ENCODE data around the gene CSTPP1. TPM values are rescaled to one million over a fixed set of nuclear protein-coding genes. Genes with fewer than 3 reads are reported as not detected.

The CSTPP1 gene
- polyA plus RNA-seq, 1 donor (not counting 4 experiments of a cell fraction or from before 2014, with no cell fraction given), result 20.0 TPM

GRCh38 chr11:46903846-46904245, 32.7 kb upstream of the CSTPP1 start:
- H4K20me1 ChIP-seq (ENCODE audit: control insufficient read depth, extremely low read depth, insufficient read depth, low read length), result no peaks in the 10 kb centered on the region
- H3K9ac ChIP-seq (ENCODE audit: control insufficient read depth, extremely low read depth, insufficient read depth, low read length), result no peak overlapping the region
- no peak overlapping the region for H3K27ac ChIP-seq (ENCODE audit: control insufficient read depth, insufficient read depth, low read length)
- no peaks in the 10 kb centered on the region for H3K9me3 ChIP-seq (ENCODE audit: control insufficient read depth, low read depth, low read length)
- dilution Hi-C loops (cut with MboI; ENCODE audit: extremely low pct_ligation_motif_present, low sequenced_read_pairs), result no loop called here
- no peak overlapping the region for H3K4me2 ChIP-seq (ENCODE audit: control insufficient read depth, extremely low read depth, insufficient read depth, low read depth, low read length)
- TF ChIP-seq CTCF (optimal IDR thresholded peaks at IDR 0.05 in 1 of 3, IDR thresholded peaks at IDR 0.05 in 1 of 3, conservative IDR thresholded peaks at IDR 0.05 in 1 of 3; ENCODE audit: extremely low read depth in 1 of 3, insufficient read depth in 2 of 3, low read length in 3 of 3), result no peak
- no peak for TF ChIP-seq EZH2 (IDR thresholded peaks at IDR 0.05; ENCODE audit: low read length)
- no peak overlapping the region for H3K4me3 ChIP-seq (ENCODE audit: control insufficient read depth in 2 of 3, extremely low read depth in 1 of 3, insufficient read depth in 2 of 3, low read depth in 1 of 3, low read length in 3 of 3)
- FAIRE-seq, result no peak
- H3K36me3 ChIP-seq (ENCODE audit: control insufficient read depth in 2 of 2, extremely low read depth in 1 of 2, insufficient read depth in 2 of 2, low read length in 2 of 2), result peaks cover 0 to 6% of the 10 kb centered on the region in 2 experiments
- H2AFZ ChIP-seq (ENCODE audit: control insufficient read depth, low read length), result no peak overlapping the region
- no peaks in the 10 kb centered on the region for H3K4me1 ChIP-seq (ENCODE audit: control insufficient read depth, extremely low read depth, insufficient read depth, low read length)
- no peaks in the 10 kb centered on the region for H3K9me1 ChIP-seq (ENCODE audit: control insufficient read depth, extremely low read depth, insufficient read depth, low read length)
- DNase-seq (ENCODE audit: low read depth, low spot score), result no peak
- H3K27me3 ChIP-seq (ENCODE audit: control insufficient read depth, extremely low read depth, insufficient read depth, low read length), result no peaks in the 10 kb centered on the region
- H3K79me2 ChIP-seq (ENCODE audit: control insufficient read depth, insufficient read depth, low read length), result no peaks in the 10 kb centered on the region

- H3K79me2 ChIP-seq (ENCODE audit: control insufficient read depth, insufficient read depth, low read length), result no peaks in the 10 kb centered on the region
- DNase-seq (ENCODE audit: low read depth, low spot score), result no peak
- no peak overlapping the region for H3K9ac ChIP-seq (ENCODE audit: control insufficient read depth, extremely low read depth, insufficient read depth, low read length)
- no peak overlapping the region for H2AFZ ChIP-seq (ENCODE audit: control insufficient read depth, low read length)
- H3K4me3 ChIP-seq (ENCODE audit: control insufficient read depth in 2 of 3, extremely low read depth in 1 of 3, insufficient read depth in 2 of 3, low read depth in 1 of 3, low read length in 3 of 3), result no peak overlapping the region
- H3K9me1 ChIP-seq (ENCODE audit: control insufficient read depth, extremely low read depth, insufficient read depth, low read length), result no peaks in the 10 kb centered on the region
- no peaks in the 10 kb centered on the region for H3K4me1 ChIP-seq (ENCODE audit: control insufficient read depth, extremely low read depth, insufficient read depth, low read length)
- H3K27me3 ChIP-seq (ENCODE audit: control insufficient read depth, extremely low read depth, insufficient read depth, low read length), result no peaks in the 10 kb centered on the region
- no peaks in the 10 kb centered on the region for H3K9me3 ChIP-seq (ENCODE audit: control insufficient read depth, low read depth, low read length)
- H4K20me1 ChIP-seq (ENCODE audit: control insufficient read depth, extremely low read depth, insufficient read depth, low read length), result no peaks in the 10 kb centered on the region
- H3K4me2 ChIP-seq (ENCODE audit: control insufficient read depth, extremely low read depth, insufficient read depth, low read depth, low read length), result no peak overlapping the region
- H3K27ac ChIP-seq (ENCODE audit: control insufficient read depth, insufficient read depth, low read length), result no peak overlapping the region
- FAIRE-seq, result no peak
- dilution Hi-C loops (cut with MboI; ENCODE audit: extremely low pct_ligation_motif_present, low sequenced_read_pairs), result no loop called here
- TF ChIP-seq CTCF (optimal IDR thresholded peaks at IDR 0.05 in 1 of 3, IDR thresholded peaks at IDR 0.05 in 1 of 3, conservative IDR thresholded peaks at IDR 0.05 in 1 of 3; ENCODE audit: extremely low read depth in 1 of 3, insufficient read depth in 2 of 3, low read length in 3 of 3) (no peak), EZH2 (IDR thresholded peaks at IDR 0.05; ENCODE audit: low read length) (no peak)
- no peaks in the 10 kb centered on the region for H3K36me3 ChIP-seq (ENCODE audit: control insufficient read depth in 2 of 2, extremely low read depth in 1 of 2, insufficient read depth in 2 of 2, low read length in 2 of 2)
These were observed 30.8 kb upstream of the CSTPP1 start for GRCh38 chr11:46905806-46906205.
